B cell (primary cell): ENCODE results near the gene ADCY3. TPM values are rescaled to one million over a fixed set of nuclear protein-coding genes. Genes with fewer than 3 reads are reported as not detected.

ENCODE experiments used
- ATAC-seq: fragments of 200-7000 bp; cut with Tn5 transposase; one replicate; pipeline ENCODE4 v1.10.0; 2021; ENCODE audit warnings: low read depth, mild to moderate bottlenecking, moderate number of reproducible peaks, moderate library complexity
- CTCF ChIA-PET: fragments of 350-600 bp; sonication (Branson Sonifier 250); formaldehyde crosslinking; loops from one replicate; lab custom pipeline; 2021; ENCODE audit warnings: antibody characterized with exemption, inconsistent platforms; lab: Charles Lee
- POLR2A ChIA-PET: fragments of 350-600 bp; sonication (Branson Sonifier 250); formaldehyde crosslinking; loops from one replicate; lab custom pipeline; 2021; ENCODE audit warnings: antibody characterized with exemption; lab: Charles Lee
- DNase-seq: peaks from one replicate; pipeline ENCODE4 v3.0.0; 2013
- H2AFZ ChIP-seq: 2 replicates; pipeline ENCODE4 v1.6.1; 2012; ENCODE audit warnings: mild to moderate bottlenecking, low read depth, low read length; ENCODE audit not compliant: insufficient read depth, poor library complexity, severe bottlenecking
- H3K27ac ChIP-seq, 2 donors: 1 replicate in 1 of 2; 2 replicates in 1 of 2; pipeline ENCODE4 v1.5.1; 2012 to 2013; ENCODE audit warnings: low read length in 2 of 2, mild to moderate bottlenecking in 2 of 2, moderate library complexity in 1 of 2
- H3K27me3 ChIP-seq, 4 experiments: fragments of 200-600 bp in 1 of 4; sonication (generic) in 1 of 4; replicated peaks in 1 of 4; 1 replicate in 2 of 4; 2 replicates in 2 of 4; pipeline versions ENCODE4 v1.6.1 to v1.7.0; 2013 to 2016; ENCODE audit warnings: low read length in 3 of 4, mild to moderate bottlenecking in 2 of 4, mixed read lengths in 1 of 4, moderate library complexity in 1 of 4; ENCODE audit not compliant: insufficient read depth in 4 of 4, control insufficient read depth in 3 of 4; ENCODE audit errors: control extremely low read depth in 1 of 4
- H3K36me3 ChIP-seq, 2 experiments: replicated peaks in 1 of 2; 1 replicate in 1 of 2; 2 replicates in 1 of 2; pipeline versions ENCODE4 v1.6.1 to v1.7.1; 2013; ENCODE audit warnings: low read length in 1 of 2; ENCODE audit not compliant: insufficient read depth in 2 of 2, control insufficient read depth in 1 of 2; ENCODE audit errors: control extremely low read depth in 1 of 2, extremely low read depth in 1 of 2
- H3K4me1 ChIP-seq, 2 donors: fragments of 200-600 bp in 1 of 2; sonication (generic) in 1 of 2; 1 replicate in 1 of 2; 2 replicates in 1 of 2; pipeline versions ENCODE4 v1.5.1 to v1.6.1; 2013 to 2017; ENCODE audit warnings: low read length in 2 of 2; ENCODE audit not compliant: control insufficient read depth in 2 of 2, insufficient read depth in 2 of 2
- H3K4me2 ChIP-seq: replicated peaks from 2 replicates; pipeline ENCODE3; 2012; ENCODE audit warnings: mild to moderate bottlenecking, low read depth, low read length; ENCODE audit not compliant: poor library complexity, severe bottlenecking
- H3K4me3 ChIP-seq, 5 experiments: fragments of 200-600 bp in 1 of 5; sonication (generic) in 1 of 5; 1 replicate in 3 of 5; 2 replicates in 2 of 5; pipeline versions ENCODE4 v1.5.1 to v1.7.0; 2011 to 2016; ENCODE audit warnings: low read length in 4 of 5, mild to moderate bottlenecking in 4 of 5, low read depth in 2 of 5, control low read depth in 1 of 5, moderate library complexity in 1 of 5; ENCODE audit not compliant: insufficient read depth in 1 of 5; ENCODE audit errors: control extremely low read depth in 1 of 5, extremely low read depth in 1 of 5
- H3K79me2 ChIP-seq: fragments of 200-600 bp; sonication (generic); one replicate; pipeline ENCODE4 v1.6.0; 2016; ENCODE audit warnings: low read length; ENCODE audit not compliant: control insufficient read depth, insufficient read depth
- H3K9ac ChIP-seq: fragments of 200-600 bp; sonication (generic); 2 replicates; pipeline ENCODE4 v1.6.1; 2017; ENCODE audit warnings: mild to moderate bottlenecking, low read length, moderate library complexity
- H3K9me3 ChIP-seq, 3 donors: one replicate each; pipeline versions ENCODE4 v1.6.1 to v1.7.1; 2013; ENCODE audit warnings: low read length in 2 of 3; ENCODE audit not compliant: control insufficient read depth in 2 of 3, insufficient read depth in 1 of 3; ENCODE audit errors: control extremely low read depth in 1 of 3
- H4K20me1 ChIP-seq: 2 replicates; pipeline ENCODE4 v1.6.0; 2012; ENCODE audit warnings: mild to moderate bottlenecking, low read length; ENCODE audit not compliant: insufficient read depth, control insufficient read depth, poor library complexity, severe bottlenecking
- H3K27ac Mint-ChIP-seq: one replicate; pipeline ENCODE4 v1.8.0; 2021; ENCODE audit warnings: mixed read lengths
- H3K27me3 Mint-ChIP-seq: one replicate; pipeline ENCODE4 v1.8.0; 2021; ENCODE audit warnings: mixed read lengths
- H3K4me1 Mint-ChIP-seq: one replicate; pipeline ENCODE4 v1.8.0; 2021; ENCODE audit warnings: mixed read lengths
- H3K4me3 Mint-ChIP-seq: one replicate; pipeline ENCODE4 v1.8.0; 2021; ENCODE audit warnings: mixed read lengths
- H3K9me3 Mint-ChIP-seq: one replicate; pipeline ENCODE4 v1.8.0; 2022; ENCODE audit warnings: mixed read lengths; ENCODE audit not compliant: insufficient read depth
- EZH2 ChIP-seq: IDR thresholded peaks from 2 replicates; pipeline ENCODE4 v1.6.1; 2012; ENCODE audit warnings: borderline replicate concordance, low read depth, mild to moderate bottlenecking, moderate library complexity, low read length; ENCODE audit not compliant: insufficient read depth, poor library complexity, severe bottlenecking
- WGBS: methylation state at CpG from one replicate; pipeline ENCODE4 v1.1.5; 2013; ENCODE audit warnings: missing lambda C conversion rate; ENCODE audit not compliant: insufficient coverage; 5-methylcytosine and 5-hydroxymethylcytosine counted together
- intact Hi-C: fragments of 100-400 bp; cut with micrococcal nuclease; formaldehyde crosslinking; loops from one replicate; pipeline ENCODE4 v1.10.0; 2022
- polyA plus RNA-seq: library from polyadenylated mRNA; depleted of rRNA; stranded (reverse); fragments of >200 nt; gene quantifications from 2 replicates; pipeline ENCODE4 v1.2.3, GENCODE V29; 2012
- total RNA-seq, 2 donors: library from RNA; stranded (reverse); fragments of 120-200 nt in 1 of 2; gene quantifications; 1 replicate in 1 of 2; 2 replicates in 1 of 2; pipeline versions ENCODE4 v1.2.3 to v1.2.4, GENCODE V29; 2013 to 2022
- TF ChIP-seq, protein P1 (sequence below): fragments of 200-600 bp; IDR thresholded peaks from one replicate; pipeline ENCODE4 v1.8.0; 2022; ENCODE audit warnings: antibody characterized with exemption, mild to moderate bottlenecking

ADCY3 gene
- total and polyA plus RNA-seq, 2 donors (not counting 1 experiment from before 2014, with no cell fraction given): 48.4 to 73.0 TPM

- no peaks in the 10 kb centered on the region for H4K20me1 ChIP-seq
These were observed 79.7 kb downstream of the ADCY3 start for GRCh38 chr2:24840164-24840869.

GRCh38 chr2:24839729-24840128, 80.3 kb downstream of the ADCY3 start:
- Histone ChIP-seq H4K20me1 (no peaks in the 10 kb centered on the region), H3K9me3 (no peaks in the 10 kb centered on the region), H3K4me3 (no peak overlapping the region), H3K4me2 (no peak overlapping the region), H3K27me3 (no peaks in the 10 kb centered on the region), H2AFZ (no peak overlapping the region), H3K79me2 (no peaks in the 10 kb centered on the region), H3K4me1 (no peaks in the 10 kb centered on the region), H3K27ac (no peak overlapping the region), H3K9ac (no peak overlapping the region), H3K36me3 (peaks cover 0 to 32% of the 10 kb centered on the region in 2 experiments)
- DNase-seq: no peak
- TF ChIP-seq, protein P1, sequence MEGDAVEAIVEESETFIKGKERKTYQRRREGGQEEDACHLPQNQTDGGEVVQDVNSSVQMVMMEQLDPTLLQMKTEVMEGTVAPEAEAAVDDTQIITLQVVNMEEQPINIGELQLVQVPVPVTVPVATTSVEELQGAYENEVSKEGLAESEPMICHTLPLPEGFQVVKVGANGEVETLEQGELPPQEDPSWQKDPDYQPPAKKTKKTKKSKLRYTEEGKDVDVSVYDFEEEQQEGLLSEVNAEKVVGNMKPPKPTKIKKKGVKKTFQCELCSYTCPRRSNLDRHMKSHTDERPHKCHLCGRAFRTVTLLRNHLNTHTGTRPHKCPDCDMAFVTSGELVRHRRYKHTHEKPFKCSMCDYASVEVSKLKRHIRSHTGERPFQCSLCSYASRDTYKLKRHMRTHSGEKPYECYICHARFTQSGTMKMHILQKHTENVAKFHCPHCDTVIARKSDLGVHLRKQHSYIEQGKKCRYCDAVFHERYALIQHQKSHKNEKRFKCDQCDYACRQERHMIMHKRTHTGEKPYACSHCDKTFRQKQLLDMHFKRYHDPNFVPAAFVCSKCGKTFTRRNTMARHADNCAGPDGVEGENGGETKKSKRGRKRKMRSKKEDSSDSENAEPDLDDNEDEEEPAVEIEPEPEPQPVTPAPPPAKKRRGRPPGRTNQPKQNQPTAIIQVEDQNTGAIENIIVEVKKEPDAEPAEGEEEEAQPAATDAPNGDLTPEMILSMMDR: no peak
- no peaks in the 10 kb centered on the region for H3K9me3 Mint-ChIP-seq
- no peak for ATAC-seq
- intact Hi-C loops: no loop called here
- no peaks in the 10 kb centered on the region for H3K4me1 Mint-ChIP-seq
- no peak overlapping the region for H3K27ac Mint-ChIP-seq
- over 99% methylated on average over 12 of the region's 15 CpGs for WGBS
- no peaks in the 10 kb centered on the region for H3K27me3 Mint-ChIP-seq
- ChIA-PET CTCF (no interaction called here), POLR2A (no interaction called here)
- H3K4me3 Mint-ChIP-seq: no peak overlapping the region

More at GRCh38 chr2:24840164-24840869, 79.7 kb downstream of the ADCY3 start:
- Histone ChIP-seq H3K79me2 (no peaks in the 10 kb centered on the region), H3K4me3 (no peak overlapping the region), H3K9ac (no peak overlapping the region), H3K4me1 (no peaks in the 10 kb centered on the region), H3K9me3 (no peaks in the 10 kb centered on the region), H3K36me3 (peaks cover 0 to 28% of the 10 kb centered on the region in 2 experiments), H3K27ac (no peak overlapping the region), H2AFZ (no peak overlapping the region), H3K27me3 (no peaks in the 10 kb centered on the region), H3K4me2 (no peak overlapping the region)
- no peak for DNase-seq
- Mint-ChIP-seq H3K27ac (no peak overlapping the region), H3K4me1 (no peaks in the 10 kb centered on the region), H3K9me3 (no peaks in the 10 kb centered on the region), H3K4me3 (no peak overlapping the region), H3K27me3 (no peaks in the 10 kb centered on the region)
- CTCF ChIA-PET: no interaction called here
- intact Hi-C loops: no loop called here
- ATAC-seq: no peak
- POLR2A ChIA-PET: no interaction called here
- TF ChIP-seq, protein P1: no peak
- TF ChIP-seq EZH2: no peak
- WGBS: 92% methylated on average over 13 of the region's 17 CpGs
